Esophagus mucosa (tissue), 1 donor: ENCODE results near the gene JTB. TPM values are rescaled to one million over a fixed set of nuclear protein-coding genes. Genes with fewer than 3 reads are reported as not detected.

Experiments used
- ATAC-seq: fragments of 200-7000 bp; cut with Tn5 transposase; one replicate; pipeline ENCODE4 v1.9.1; 2020
- total RNA-seq: library from RNA; stranded (reverse); gene quantifications from one replicate; pipeline ENCODE4 v1.2.4, GENCODE V29; 2023
- donor health status: DM: yes; HTN: yes; CAD: no.

Gene JTB
- total RNA-seq, 1 donor from 2014 or later: 73.2 TPM

DNA sequence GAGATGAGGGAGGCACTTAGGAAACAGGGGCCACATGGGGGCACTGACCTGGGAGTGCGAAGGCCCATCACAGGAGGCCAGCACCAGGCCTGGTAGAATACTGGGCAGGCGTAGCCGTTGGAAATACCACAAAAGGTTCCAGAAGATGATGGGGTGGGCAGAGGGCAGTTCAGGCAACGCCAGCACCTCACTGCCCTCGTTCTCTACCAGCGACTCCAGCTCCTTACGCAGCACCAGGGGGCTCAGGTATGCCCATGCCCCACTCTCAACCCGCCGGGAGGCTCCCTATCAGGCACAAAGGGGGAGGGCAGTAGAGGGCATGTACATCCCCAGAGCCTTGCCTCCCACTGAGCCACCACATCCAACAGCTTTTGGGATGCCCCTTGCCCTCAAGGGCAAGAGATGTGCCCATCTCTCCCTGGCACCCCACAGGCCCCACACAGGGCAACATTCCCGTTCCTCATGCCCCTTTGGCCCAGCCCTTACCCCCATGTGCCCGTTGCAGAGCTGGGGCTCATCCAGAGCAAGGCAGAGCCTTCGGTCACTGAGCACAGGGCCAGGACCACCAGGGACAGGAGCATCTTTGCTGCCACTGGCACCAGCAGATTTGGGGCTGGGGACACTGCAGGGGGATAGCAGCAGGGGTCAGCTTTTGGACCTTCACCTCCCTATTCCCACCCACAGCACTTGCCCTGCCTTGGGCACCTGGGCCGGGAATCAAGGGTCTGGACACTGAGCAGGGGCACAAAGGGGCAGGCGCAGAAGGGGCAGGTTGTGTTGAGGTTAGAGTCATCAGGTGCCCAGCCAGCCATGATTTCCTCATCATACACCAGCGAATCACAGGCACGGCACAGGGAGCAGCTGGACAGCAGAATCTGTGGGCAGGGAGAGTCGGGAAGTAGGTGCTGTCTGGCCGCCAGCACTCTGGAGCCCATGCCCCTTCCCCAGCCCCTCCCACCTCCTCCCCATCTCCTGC, 45.0 kb downstream of the JTB start:
- ATAC-seq: no peak

DNA sequence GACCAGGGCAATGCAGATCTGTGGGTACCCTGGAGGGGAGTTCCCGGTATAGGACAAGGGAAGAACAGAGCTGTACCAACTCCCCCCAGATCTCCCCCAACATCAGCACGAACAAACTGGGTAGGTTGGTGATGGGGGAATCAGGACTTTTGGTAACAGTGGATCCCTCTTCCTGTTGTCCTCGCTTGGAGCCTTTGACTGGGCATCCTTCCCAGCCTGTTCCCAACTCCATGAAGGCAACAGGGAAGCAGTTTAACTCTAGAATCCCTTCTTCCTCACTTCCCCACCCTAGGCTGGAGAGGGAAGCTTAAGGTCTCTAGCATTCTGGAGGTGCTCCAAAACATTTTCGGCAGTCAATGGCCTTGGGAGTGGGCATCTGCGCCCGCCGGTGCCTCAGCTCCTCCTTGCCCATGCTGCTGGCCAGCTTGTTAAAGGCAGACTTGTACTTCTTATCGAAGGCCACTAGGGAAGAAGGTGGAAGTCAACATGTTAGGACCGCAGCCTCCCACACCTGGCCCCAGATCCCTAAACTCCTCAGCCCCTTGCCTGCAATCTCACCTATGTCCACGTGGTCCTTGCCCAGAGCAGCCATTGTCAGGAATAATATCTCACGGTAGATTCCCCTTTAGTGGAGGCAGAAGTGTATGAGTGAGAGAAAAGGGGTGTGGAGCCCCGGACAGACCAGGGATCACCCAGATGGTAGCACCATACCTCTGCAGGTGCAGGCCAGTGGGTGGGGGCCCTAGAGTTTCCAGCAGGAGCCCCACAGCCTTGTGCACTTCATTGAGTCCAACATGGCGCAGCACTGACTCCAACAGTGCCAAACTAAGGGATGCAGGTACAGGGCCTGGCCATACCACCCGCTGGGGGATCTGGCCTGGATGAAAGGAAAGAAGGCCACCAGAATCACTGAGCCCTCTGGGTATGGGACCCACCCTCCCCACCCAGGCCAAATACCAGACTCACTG, 47.2 kb downstream of the JTB start:
- ATAC-seq: no peak

DNA sequence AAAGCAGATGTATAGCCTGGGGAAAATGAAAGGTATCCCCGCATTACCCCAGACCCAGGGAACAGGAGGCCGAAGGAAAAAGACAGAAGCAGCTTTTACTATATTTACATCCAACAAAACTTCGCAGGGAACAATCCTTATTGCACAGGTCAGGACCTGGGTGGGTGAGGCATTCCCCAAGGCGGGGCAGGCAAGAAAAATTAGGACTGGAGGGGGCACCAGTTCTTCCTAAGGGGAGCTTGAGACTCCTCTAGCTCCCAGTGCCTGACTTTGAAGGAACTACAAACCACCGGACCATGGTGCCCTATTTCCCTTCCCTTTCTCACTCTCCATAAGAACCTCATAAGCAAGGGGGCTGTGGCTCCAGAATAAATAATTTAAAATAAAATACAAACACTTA, 48.0 kb downstream of the JTB start:
- ATAC-seq: no peak

DNA sequence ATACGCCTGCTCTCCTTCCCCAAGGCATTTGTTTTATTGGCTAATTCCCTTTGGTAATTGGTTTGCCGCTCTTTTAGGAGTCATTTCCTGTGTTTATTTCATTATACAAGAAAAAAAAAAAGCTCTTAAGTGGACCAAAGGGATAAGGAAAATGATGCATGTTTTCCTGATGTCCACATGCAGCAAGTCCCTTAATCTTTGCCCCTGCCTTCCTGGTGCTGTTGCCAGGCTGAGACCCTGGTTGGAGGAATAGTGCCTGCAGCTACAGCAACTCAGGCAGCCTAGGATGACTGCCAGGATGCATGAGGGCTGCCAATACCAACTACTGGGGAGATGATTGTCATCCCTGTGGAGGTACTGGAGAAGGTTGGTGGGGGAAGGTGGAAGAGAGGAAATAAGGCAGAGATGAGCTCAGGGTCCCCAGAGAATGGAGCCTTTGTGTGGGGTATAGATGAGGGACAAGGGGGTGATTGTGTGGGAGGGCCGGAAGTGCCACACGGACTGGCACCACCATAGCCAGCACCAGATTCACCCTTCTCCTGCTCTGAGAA, 48.6 kb downstream of the JTB start:
- no peak for ATAC-seq

DNA sequence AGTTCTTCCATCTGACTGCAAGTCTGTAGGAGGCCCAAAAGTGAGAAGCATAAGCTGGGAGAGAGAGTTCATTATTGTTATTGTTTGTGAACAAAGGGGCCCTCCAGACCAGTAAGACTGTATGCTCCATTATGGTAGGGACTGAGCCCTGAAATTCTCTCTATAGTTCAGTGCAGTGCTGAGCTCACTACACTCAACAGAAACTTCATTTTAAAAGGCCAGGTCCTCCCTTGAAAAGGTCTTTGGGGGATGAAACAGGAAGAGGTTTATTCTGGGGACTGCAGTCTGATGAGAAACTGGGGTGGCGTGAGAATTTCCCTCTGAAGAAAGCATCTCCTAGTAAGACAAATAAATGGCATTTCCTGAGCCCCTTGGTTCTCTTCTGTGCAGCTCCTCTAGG, 49.2 kb downstream of the JTB start:
- no peak for ATAC-seq

DNA sequence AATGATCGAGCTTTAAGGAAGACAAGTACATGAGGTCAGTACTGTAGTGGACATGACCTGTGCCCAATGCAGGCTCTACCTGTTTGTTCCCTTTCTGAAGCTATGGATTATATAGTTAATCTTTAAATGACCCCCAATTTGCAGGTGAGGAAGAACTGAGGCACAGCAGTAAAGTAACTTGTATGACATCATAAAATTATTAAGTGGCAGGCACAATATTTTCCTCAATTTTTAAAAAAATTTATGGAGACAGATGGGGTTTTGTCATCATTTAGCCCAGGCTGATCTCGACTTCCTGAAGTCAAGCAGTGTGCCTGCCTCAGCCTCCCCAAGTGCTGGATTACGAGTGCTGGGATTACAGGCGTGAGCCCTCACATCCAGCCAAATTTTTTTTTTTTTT, 51.1 kb downstream of the JTB start:
- no peak for ATAC-seq

Other genes starting within 250 kb of the JTB start
- gene INTS3, start 249.6 kb downstream of the JTB start, total RNA-seq: 22.5 TPM
- gene SLC27A3, start 202.3 kb downstream of the JTB start, total RNA-seq: 16.1 TPM
- 17.9 TPM for gene GATAD2B, start 54.7 kb downstream of the JTB start, total RNA-seq
- gene DENND4B, start 31.0 kb downstream of the JTB start, total RNA-seq: 12.1 TPM
- 13.3 TPM for gene CRTC2, start 19.1 kb downstream of the JTB start, total RNA-seq
- 42.3 TPM for gene SLC39A1, start 14.1 kb downstream of the JTB start, total RNA-seq
- gene CREB3L4, start 9.8 kb downstream of the JTB start, total RNA-seq: 7.6 TPM
- 60.5 TPM for gene RAB13, start 8.7 kb upstream of the JTB start, total RNA-seq
- 1,798 TPM for gene RPS27, start 13.1 kb upstream of the JTB start, total RNA-seq
- gene NUP210L, start 177.4 kb upstream of the JTB start, total RNA-seq: 0.04 TPM
- gene TPM3, start 214.4 kb upstream of the JTB start, total RNA-seq: 213 TPM
- not detected for gene CFAP141, start 228.7 kb upstream of the JTB start, total RNA-seq
- gene UBAP2L, start 243.3 kb upstream of the JTB start, total RNA-seq: 80.9 TPM